ENCODE measurements around the gene PRDM9. TPM values are rescaled to one million over a fixed set of nuclear protein-coding genes. Genes with fewer than 3 reads are reported as not detected.
"Not testable (repeated sequence)": the region's sequence is repeated elsewhere in the genome, so short reads cannot be mapped to it uniquely, and the experiment has no call there.

PRDM9 gene
- polyA plus RNA-seq, 10 donors = 0.08 to 0.19 TPM; not detected in 8

DNA sequence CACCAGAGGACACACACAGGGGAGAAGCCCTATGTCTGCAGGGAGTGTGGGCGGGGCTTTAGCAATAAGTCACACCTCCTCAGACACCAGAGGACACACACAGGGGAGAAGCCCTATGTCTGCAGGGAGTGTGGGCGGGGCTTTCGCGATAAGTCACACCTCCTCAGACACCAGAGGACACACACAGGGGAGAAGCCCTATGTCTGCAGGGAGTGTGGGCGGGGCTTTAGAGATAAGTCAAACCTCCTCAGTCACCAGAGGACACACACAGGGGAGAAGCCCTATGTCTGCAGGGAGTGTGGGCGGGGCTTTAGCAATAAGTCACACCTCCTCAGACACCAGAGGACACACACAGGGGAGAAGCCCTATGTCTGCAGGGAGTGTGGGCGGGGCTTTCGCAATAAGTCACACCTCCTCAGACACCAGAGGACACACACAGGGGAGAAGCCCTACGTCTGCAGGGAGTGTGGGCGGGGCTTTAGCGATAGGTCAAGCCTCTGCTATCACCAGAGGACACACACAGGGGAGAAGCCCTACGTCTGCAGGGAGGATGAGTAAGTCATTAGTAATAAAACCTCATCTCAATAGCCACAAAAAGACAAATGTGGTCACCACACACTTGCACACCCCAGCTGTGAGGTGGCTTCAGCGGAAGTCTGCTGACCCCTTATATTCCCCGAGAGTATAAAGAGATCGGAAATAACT, 20.0 kb downstream of the PRDM9 start:
- not testable (repeated sequence) for DNase-seq

DNA sequence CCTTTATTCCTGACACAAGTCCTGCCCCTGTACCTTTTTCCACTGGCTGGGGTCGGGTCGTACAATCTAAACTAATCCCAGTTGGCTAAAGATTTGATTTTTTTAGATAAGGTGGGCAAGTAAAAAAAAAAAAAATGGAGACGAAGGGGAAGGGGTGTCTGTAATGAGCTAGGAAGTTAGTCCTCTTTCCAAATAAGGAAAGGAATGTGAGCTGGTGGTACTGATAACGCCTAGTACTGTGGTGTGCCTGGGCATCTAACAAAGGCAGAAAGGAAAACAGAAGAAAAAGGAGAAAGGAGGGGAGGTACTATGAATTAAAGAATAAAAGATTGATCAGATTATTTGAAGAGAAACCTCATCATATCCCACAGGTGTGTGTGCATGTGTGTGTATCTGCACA, 21.3 kb downstream of the PRDM9 start:
- no peak for DNase-seq

DNA sequence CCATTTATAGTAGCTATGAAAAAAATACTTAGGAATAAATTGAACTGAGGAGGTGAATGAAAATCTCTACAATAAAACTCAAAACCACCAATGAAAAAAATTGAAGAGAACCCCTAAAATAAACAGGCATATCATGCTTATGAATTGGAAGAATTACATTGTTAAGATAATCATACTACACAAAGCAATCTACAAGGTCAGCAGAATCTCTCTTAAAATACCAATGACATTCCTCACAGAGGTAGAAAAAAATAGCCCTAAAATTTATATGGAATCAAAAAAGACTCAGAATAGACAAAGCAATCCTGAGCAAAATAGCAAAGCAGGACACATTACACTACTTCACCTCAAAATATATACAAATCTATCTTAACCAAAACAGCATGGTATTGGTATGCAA, 23.2 kb downstream of the PRDM9 start:
- DNase-seq = no peak

DNA sequence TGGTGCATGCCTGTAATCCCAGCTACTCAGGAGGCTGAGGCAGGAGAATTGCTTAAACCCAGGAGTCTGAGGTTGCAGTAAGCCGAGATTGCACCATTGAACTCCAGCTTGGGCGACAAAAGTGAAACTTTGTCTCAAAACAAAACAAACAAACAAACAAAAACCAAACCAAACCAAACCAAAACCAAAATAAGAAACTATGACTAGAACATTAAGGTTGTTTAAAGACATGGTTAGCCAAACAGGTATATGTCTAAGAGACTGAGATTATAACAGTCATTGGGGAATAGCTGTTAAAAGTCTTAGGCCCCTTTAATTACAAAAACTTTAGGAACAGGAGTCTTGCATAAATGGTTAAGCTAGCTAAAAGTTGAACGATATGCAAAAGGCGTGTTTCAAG, 63.6 kb downstream of the PRDM9 start:
- DNase-seq = no peak

All from muscle of back (tissue), 11 donors.